Ureter (tissue), 1 donor: ENCODE measurements around the gene RIOX2. TPM values are rescaled to one million over a fixed set of nuclear protein-coding genes. Genes with fewer than 3 reads are reported as not detected.
"Not testable (repeated sequence)": the region's sequence is repeated elsewhere in the genome, so short reads cannot be mapped to it uniquely, and the experiment has no call there.

Experiments
- DNase-seq: peaks from one replicate; pipeline ENCODE4 v3.0.0-alpha.2; 2020; ENCODE audit warnings: low spot score
- total RNA-seq: library from RNA; stranded (reverse); gene quantifications from one replicate; pipeline ENCODE4 v1.2.4, GENCODE V29; 2023
- donor health status: DM: yes; HTN: yes; CAD: no.

Gene RIOX2
- 53.6 TPM for total RNA-seq

- peak; percentile 79 for DNase-seq
Observed at GRCh38 chr3:97971679-97972567, at the start of gene RIOX2. RIOX2 (minus strand) TSS chr3:97972431; CDS start chr3:97967593, 4,838 bp downstream.

- no peak for DNase-seq
Observed at GRCh38 chr3:98020412-98020811, 48.2 kb upstream of the RIOX2 start.

GRCh38 chr3:98018301-98018700 is 46.1 kb upstream of the RIOX2 start:
- DNase-seq: no peak

GRCh38 chr3:98014268-98014585 is 42.0 kb upstream of the RIOX2 start:
- DNase-seq: no peak

- DNase-seq: peak; percentile 69
Observed at GRCh38 chr3:98013411-98014267, 41.4 kb upstream of the RIOX2 start.

- no peak for DNase-seq
Observed at GRCh38 chr3:98012979-98013378, 40.7 kb upstream of the RIOX2 start.

GRCh38 chr3:98010883-98011449 is 38.7 kb upstream of the RIOX2 start:
- not testable (repeated sequence) for DNase-seq

GRCh38 chr3:98010194-98010882 is 38.1 kb upstream of the RIOX2 start:
- no peak for DNase-seq

- DNase-seq: no peak
Observed at GRCh38 chr3:98008855-98009254, 36.6 kb upstream of the RIOX2 start.

GRCh38 chr3:98005438-98005837 is 33.2 kb upstream of the RIOX2 start:
- no peak for DNase-seq

- DNase-seq: no peak
Observed at GRCh38 chr3:98004721-98005120, 32.5 kb upstream of the RIOX2 start.

- DNase-seq: no peak
Observed at GRCh38 chr3:98003306-98003969, 31.2 kb upstream of the RIOX2 start.

GRCh38 chr3:98002717-98003116 is 30.5 kb upstream of the RIOX2 start:
- DNase-seq: no peak

GRCh38 chr3:97999994-98000393 is 27.8 kb upstream of the RIOX2 start:
- DNase-seq: no peak

GRCh38 chr3:97999103-97999502 is 26.9 kb upstream of the RIOX2 start:
- no peak for DNase-seq

GRCh38 chr3:97996988-97997387 is 24.8 kb upstream of the RIOX2 start:
- no peak for DNase-seq

- no peak for DNase-seq
Observed at GRCh38 chr3:97994328-97994945, 22.2 kb upstream of the RIOX2 start.

GRCh38 chr3:97993526-97993925 is 21.3 kb upstream of the RIOX2 start:
- DNase-seq: no peak

GRCh38 chr3:97992547-97993173 is 20.4 kb upstream of the RIOX2 start:
- no peak for DNase-seq

- no peak for DNase-seq
Observed at GRCh38 chr3:97991293-97991682, 19.1 kb upstream of the RIOX2 start.
